ENCODE results near the gene TMEM201.

TMEM201 gene

GRCh38 chr1:9655836-9656235 lies 67.1 kb downstream of the TMEM201 start:
- peaks cover 91% of the 10 kb centered on the region for H3K27me3 ChIP-seq (replicated peaks; ENCODE audit: insufficient read depth, low read length)
- no peak overlapping the region for H3K4me2 ChIP-seq (ENCODE audit: low read depth, low read length)
- H3K27ac ChIP-seq (ENCODE audit: low read length) = no peak overlapping the region
- H3K79me2 ChIP-seq (ENCODE audit: low read length) = no peaks in the 10 kb centered on the region
- no peak for DNase-seq
- no peaks in the 10 kb centered on the region for H3F3A ChIP-seq (ENCODE audit: insufficient read depth, low read length)
- H2AFZ ChIP-seq (ENCODE audit: low read length) = no peak overlapping the region
- TF ChIP-seq CTCF (IDR thresholded peaks at IDR 0.05; ENCODE audit: low read length) (no peak), EZH2 (optimal IDR thresholded peaks at IDR 0.05; ENCODE audit: low read depth, low read length) (no peak), EZH2phosphoT487 (IDR thresholded peaks at IDR 0.05; ENCODE audit: low read length) (no peak)
- H3K9ac ChIP-seq (ENCODE audit: low read length) = no peak overlapping the region
- H3K4me3 ChIP-seq (ENCODE audit: low read length) = no peak overlapping the region
- no peaks in the 10 kb centered on the region for H4K20me1 ChIP-seq (ENCODE audit: insufficient read depth, low read length)
- no peaks in the 10 kb centered on the region for H3K36me3 ChIP-seq (replicated peaks; ENCODE audit: insufficient read depth, low read length)
- no peaks in the 10 kb centered on the region for H3K4me1 ChIP-seq (ENCODE audit: low read length)
- H3K9me3 ChIP-seq (replicated peaks; ENCODE audit: insufficient read depth, low read length) = no peaks in the 10 kb centered on the region
- no peaks in the 10 kb centered on the region for H3K9me2 ChIP-seq (replicated peaks; ENCODE audit: insufficient read depth, low read length)

- H3K9me2 ChIP-seq (replicated peaks; ENCODE audit: insufficient read depth, low read length) = no peaks in the 10 kb centered on the region
- no peaks in the 10 kb centered on the region for H4K20me1 ChIP-seq (ENCODE audit: insufficient read depth, low read length)
- no peak overlapping the region for H2AFZ ChIP-seq (ENCODE audit: low read length)
- H3K9me3 ChIP-seq (replicated peaks; ENCODE audit: insufficient read depth, low read length) = no peaks in the 10 kb centered on the region
- no peak overlapping the region for H3K4me3 ChIP-seq (ENCODE audit: low read length)
- no peak overlapping the region for H3K27ac ChIP-seq (ENCODE audit: low read length)
- TF ChIP-seq EZH2phosphoT487 (IDR thresholded peaks at IDR 0.05; ENCODE audit: low read length) = no peak
- no peak for TF ChIP-seq EZH2 (optimal IDR thresholded peaks at IDR 0.05; ENCODE audit: low read depth, low read length)
- TF ChIP-seq CTCF (IDR thresholded peaks at IDR 0.05; ENCODE audit: low read length) = no peak
- no peaks in the 10 kb centered on the region for H3F3A ChIP-seq (ENCODE audit: insufficient read depth, low read length)
- DNase-seq = no peak
- no peaks in the 10 kb centered on the region for H3K79me2 ChIP-seq (ENCODE audit: low read length)
- H3K9ac ChIP-seq (ENCODE audit: low read length) = no peak overlapping the region
- H3K36me3 ChIP-seq (replicated peaks; ENCODE audit: insufficient read depth, low read length) = no peaks in the 10 kb centered on the region
- H3K4me2 ChIP-seq (ENCODE audit: low read depth, low read length) = no peak overlapping the region
- no peaks in the 10 kb centered on the region for H3K4me1 ChIP-seq (ENCODE audit: low read length)
- H3K27me3 ChIP-seq (replicated peaks; ENCODE audit: insufficient read depth, low read length) = peaks cover 91% of the 10 kb centered on the region
These were observed 68.9 kb downstream of the TMEM201 start for GRCh38 chr1:9657521-9658032.

DNA sequence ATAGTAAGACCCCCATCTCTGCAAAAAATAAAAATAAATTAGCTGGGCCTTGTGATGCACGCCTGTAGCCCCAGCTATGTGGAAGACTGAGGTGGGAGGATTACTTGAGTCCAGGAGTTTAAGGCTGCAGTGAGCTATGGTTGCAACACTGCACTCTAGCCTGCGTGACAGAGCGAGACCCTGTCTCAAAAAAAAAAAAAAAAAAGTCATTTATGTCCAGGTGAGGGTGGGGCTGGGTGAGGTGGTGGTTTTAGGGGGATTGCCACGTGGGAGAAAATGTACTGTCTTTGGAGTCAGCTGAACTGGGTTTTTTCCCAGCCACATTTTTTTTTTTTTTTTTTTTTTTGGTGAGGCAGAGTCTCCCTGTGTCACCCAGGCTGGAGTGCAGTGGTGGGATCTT lies 69.5 kb downstream of the TMEM201 start:
- H3K36me3 ChIP-seq (replicated peaks; ENCODE audit: insufficient read depth, low read length) = no peaks in the 10 kb centered on the region
- no peaks in the 10 kb centered on the region for H3K4me1 ChIP-seq (ENCODE audit: low read length)
- no peak overlapping the region for H2AFZ ChIP-seq (ENCODE audit: low read length)
- peaks cover 91% of the 10 kb centered on the region for H3K27me3 ChIP-seq (replicated peaks; ENCODE audit: insufficient read depth, low read length)
- H3K4me3 ChIP-seq (ENCODE audit: low read length) = no peak overlapping the region
- no peak overlapping the region for H3K27ac ChIP-seq (ENCODE audit: low read length)
- DNase-seq = no peak
- H3K4me2 ChIP-seq (ENCODE audit: low read depth, low read length) = no peak overlapping the region
- H3K9me2 ChIP-seq (replicated peaks; ENCODE audit: insufficient read depth, low read length) = no peaks in the 10 kb centered on the region
- H3K9ac ChIP-seq (ENCODE audit: low read length) = no peak overlapping the region
- no peaks in the 10 kb centered on the region for H3K79me2 ChIP-seq (ENCODE audit: low read length)
- no peaks in the 10 kb centered on the region for H3K9me3 ChIP-seq (replicated peaks; ENCODE audit: insufficient read depth, low read length)
- TF ChIP-seq EZH2phosphoT487 (IDR thresholded peaks at IDR 0.05; ENCODE audit: low read length) (no peak), EZH2 (optimal IDR thresholded peaks at IDR 0.05; ENCODE audit: low read depth, low read length) (no peak), CTCF (IDR thresholded peaks at IDR 0.05; ENCODE audit: low read length) (no peak)
- H3F3A ChIP-seq (ENCODE audit: insufficient read depth, low read length) = no peaks in the 10 kb centered on the region
- H4K20me1 ChIP-seq (ENCODE audit: insufficient read depth, low read length) = no peaks in the 10 kb centered on the region

All from MM.1S (cell line).